Measurements from ENCODE around the gene SLC2A9. TPM values are rescaled to one million over a fixed set of nuclear protein-coding genes. Genes with fewer than 3 reads are reported as not detected.

The SLC2A9 gene
- total RNA-seq, 1 donor from 2014 or later, result 10.4 TPM

GRCh38 chr4:10045481-10045880, 24.2 kb upstream of the SLC2A9 start:
- DNase-seq (ENCODE audit: low spot score), result no peak

- DNase-seq (ENCODE audit: low spot score), result no peak
Measured at GRCh38 chr4:10041036-10041435, 19.7 kb upstream of the SLC2A9 start.

GRCh38 chr4:10040049-10040892, 19.0 kb upstream of the SLC2A9 start:
- DNase-seq (ENCODE audit: low spot score), result no peak

DNA sequence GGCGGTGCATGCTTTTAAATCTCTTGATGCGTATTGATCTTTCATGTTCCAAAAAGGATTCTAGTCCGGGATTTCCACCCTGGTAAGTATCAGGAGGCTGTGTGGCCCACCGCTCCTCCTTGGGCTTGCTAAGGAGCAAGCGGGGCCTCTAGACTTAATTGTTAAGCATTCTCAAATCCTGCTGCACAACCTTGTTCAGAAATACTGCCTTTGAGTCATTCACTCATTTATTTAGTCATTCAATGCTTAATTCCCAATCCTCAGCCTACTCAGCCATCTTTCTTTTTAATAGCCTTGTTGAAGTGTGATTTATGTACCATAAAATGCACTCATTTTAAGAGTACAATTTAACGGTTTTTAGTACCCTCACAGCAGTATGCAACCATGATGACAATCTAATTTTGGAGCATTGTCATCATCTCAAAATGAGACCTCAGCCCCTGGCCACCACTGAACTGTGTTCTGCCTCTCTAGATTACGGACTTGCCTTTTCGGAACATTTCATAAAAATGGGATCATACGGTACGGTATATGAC, 15.6 kb upstream of the SLC2A9 start:
- DNase-seq (ENCODE audit: low spot score), result no peak

DNA sequence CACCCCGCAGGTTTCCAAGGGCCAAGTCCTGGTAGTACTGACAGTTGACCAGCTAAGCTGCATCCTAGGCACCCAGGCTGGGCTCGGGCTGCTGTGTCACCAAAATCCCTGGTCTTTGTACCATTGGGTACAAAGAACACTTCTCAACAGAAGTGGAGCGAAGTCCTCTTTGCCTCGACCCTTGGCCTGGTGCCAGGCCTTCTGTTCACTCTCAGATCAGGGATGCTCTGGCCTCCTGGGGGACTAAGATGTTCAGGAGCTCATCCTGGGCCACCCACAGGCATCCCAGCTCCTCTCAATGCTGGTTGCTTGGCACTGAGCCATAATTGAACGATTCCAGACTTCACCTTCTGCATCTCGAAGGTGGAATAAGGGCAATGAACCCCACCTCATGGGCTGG, 13.8 kb upstream of the SLC2A9 start:
- DNase-seq (ENCODE audit: low spot score), result no peak

- DNase-seq (ENCODE audit: low spot score), result no peak
Measured at GRCh38 chr4:10034612-10035104, 13.4 kb upstream of the SLC2A9 start.

- no peak for DNase-seq (ENCODE audit: low spot score)
Measured at GRCh38 chr4:10034136-10034535, 12.8 kb upstream of the SLC2A9 start.

DNA sequence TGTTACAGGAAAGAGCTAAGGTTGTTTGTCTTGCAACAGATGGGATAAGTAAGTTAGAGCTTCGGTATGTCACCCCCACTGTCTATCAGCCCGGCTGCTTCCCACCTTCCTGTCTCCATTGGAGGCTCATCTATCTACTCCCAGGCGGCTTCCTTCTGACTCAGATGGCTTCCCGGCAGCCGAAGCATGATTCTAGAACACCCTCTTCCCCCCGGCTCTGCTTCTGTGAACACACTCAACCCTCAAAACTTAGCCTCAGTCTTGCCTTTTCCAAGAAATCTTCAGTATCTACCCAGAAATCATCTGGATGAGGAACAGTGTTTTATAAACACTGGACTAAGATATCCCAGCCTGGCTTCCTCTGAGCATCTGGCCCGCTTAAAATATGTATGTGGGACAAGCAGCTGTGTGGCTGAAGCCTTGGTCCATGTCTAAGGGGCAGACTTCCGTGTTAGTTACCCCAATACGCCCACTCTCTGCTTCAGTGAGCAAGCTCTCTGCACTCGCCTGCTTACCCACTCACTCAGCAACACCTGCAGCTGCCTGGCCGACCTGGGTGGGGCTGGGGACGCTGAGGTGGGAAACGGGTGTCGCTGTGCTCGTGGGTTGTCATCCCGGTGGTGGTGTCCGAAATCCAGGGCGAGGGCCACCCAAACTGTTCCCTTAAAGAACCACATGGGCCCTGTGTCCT, 12.0 kb upstream of the SLC2A9 start:
- no peak for DNase-seq (ENCODE audit: low spot score)

- peak; percentile 44 for DNase-seq (ENCODE audit: low spot score)
Measured at GRCh38 chr4:10032625-10033024, 11.3 kb upstream of the SLC2A9 start.

GRCh38 chr4:10031668-10032590, 10.6 kb upstream of the SLC2A9 start:
- DNase-seq (ENCODE audit: low spot score), result no peak

- no peak for DNase-seq (ENCODE audit: low spot score)
Measured at GRCh38 chr4:10030972-10031667, 9.8 kb upstream of the SLC2A9 start.

DNA sequence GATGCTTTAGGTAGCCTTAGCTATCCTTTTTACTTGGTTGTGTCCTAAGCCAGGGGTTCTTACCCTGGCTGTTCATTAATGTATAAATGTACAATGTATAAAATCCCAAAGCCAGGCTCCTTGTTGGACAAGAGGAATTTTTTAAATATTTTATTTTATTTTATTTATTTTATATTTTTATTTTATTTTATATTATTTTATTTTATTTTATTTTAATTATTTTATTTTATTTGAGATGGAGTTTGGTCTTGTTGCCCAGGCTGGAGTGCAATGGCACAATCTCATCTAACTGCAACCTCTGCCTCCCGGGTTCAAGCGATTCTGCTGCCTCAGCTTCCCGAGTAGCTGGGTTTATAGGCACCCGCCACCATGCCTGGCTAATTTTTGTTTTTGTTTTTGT, 8.1 kb upstream of the SLC2A9 start:
- DNase-seq (ENCODE audit: low spot score), result no peak

- no peak for DNase-seq (ENCODE audit: low spot score)
Measured at GRCh38 chr4:10028910-10029309, 7.6 kb upstream of the SLC2A9 start.

- DNase-seq (ENCODE audit: low spot score), result no peak
Measured at GRCh38 chr4:10026485-10026884, 5.2 kb upstream of the SLC2A9 start.

DNA sequence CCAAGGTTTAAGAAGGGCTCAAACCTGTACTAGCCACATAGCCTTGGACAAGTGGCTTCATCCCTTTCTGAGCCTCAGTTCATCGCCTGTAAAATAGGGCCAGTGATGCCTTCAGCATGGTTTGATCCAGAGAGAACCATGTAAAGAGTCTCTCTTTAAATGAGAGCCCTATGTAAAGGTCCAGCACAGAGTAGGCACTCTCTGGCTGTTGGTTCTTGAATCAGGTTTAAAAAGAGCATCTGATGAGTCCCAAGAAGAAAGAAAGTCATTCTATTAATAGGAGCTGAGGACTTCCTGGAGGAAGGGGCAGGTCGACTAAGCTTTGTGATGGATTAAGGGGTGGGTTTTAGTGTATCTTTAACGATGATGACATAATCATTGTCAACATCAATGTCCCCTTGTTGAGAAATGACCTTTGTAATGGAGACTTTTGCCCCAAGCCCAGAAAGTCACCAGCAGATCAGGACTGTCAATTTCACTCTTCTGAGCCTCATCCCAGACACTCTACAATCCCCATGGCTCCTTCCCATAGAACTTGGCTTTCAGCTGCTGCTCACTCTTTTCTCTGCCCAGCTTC, 4.0 kb upstream of the SLC2A9 start:
- no peak for DNase-seq (ENCODE audit: low spot score)

DNA sequence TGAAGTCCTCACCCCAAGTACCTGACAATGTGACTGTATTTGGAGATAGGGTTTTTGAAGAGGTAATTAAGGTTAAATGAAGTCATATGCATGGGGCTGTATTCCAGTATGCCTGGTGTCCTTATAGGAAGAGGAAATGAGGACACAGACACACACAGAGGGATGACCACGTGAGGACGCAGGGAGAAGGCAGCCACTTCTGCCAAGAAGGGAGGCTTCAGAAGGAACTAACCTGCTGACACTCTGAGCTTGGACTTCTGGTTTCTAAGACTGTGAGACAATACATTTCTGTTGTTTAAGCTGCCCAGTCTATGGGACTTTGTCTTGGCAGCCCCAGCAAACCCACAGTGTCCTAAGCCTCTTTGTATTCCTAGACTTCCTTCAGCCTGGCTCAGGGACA, 3.0 kb upstream of the SLC2A9 start:
- DNase-seq (ENCODE audit: low spot score), result no peak

GRCh38 chr4:10023806-10024205, 2.5 kb upstream of the SLC2A9 start:
- DNase-seq (ENCODE audit: low spot score), result no peak

DNA sequence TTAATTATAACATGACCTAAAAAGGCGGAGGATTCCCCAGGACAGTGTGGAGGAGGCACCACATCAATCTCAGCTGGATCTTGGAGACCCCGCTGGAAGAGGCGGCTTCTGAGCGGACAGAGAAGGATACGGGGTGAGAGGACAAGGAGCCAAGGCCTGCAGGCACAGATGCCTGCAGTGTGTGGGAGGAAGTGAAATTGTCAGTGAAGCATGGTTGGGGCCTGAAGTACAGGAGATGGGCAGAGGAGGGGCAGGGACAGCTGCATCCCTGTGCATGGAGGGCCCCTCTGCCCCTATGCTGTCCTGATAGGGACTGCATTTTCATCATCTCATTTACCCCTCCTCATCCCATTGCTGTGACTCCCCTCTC, 1.7 kb upstream of the SLC2A9 start:
- DNase-seq (ENCODE audit: low spot score), result no peak

DNA sequence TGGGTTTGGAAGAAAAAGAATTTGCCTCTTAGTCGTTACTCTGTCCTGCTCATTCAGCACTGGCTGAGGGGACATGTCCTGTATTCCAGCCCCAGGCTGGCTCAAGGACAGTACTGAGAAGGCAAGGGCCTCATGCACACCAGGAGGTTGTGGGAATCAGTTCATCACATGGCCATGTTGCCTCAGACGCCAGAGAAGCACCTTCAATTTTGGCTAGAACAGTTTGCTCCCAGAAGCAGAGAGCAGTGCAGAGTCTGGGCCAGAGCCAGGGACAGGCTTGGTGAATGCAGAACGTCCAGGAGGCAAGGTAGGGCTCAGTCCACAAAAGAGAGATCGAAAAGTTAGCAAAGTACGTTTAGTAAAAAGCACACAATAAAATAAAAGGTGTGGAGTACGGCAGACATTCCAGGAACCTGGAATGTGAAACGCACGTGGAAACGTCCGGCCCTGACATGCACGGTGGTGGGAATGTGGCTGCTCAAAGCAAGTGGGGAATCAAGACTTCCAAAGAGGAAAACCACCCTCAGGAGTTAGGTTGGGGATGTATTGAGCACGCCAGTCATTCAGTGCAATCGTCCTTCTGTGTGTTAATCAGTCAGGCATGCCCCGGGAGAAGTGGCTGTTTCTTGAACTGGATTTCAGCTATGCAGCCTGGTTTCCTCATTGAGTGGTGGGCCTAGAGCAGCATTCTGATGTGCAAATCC, 1.2 kb upstream of the SLC2A9 start:
- no peak for DNase-seq (ENCODE audit: low spot score)

DNA sequence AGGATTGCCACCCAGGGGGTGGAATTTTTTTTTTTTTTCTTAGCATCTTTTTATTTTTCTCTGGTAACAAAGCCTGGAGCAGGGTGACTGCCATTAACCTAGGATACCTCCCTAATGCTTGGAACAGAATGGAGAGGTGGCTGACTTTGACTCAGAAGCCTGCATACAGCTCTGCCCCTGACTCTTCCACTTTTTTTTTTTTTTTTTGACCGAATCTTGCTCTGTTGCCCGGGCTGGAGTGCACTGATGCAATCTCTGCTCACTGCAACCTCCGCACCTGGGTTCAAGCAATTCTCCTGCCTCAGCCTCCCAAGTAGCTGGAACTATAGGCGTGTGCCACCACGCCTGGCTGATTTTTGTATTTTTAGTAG, 341 bp upstream of the SLC2A9 start:
- no peak for DNase-seq (ENCODE audit: low spot score)

Data from mucosa of gallbladder (tissue), 1 donor.